ENCODE results near the gene PARD3B. TPM values are rescaled to one million over a fixed set of nuclear protein-coding genes. Genes with fewer than 3 reads are reported as not detected.

PARD3B gene
- total and polyA plus RNA-seq, 2 experiments from 2014 or later = 4.3 to 8.5 TPM

- DNase-seq (ENCODE audit: low read depth in 1 of 2, low spot score in 1 of 2) = no peak
- no peaks in the 10 kb centered on the region for H3K36me3 ChIP-seq
- peaks cover 23% of the 10 kb centered on the region for H3K4me1 ChIP-seq (ENCODE audit: low read depth)
Measured at GRCh38 chr2:205054789-205055188, 509.5 kb downstream of the PARD3B start.

GRCh38 chr2:205055251-205055650 is 510.0 kb downstream of the PARD3B start:
- no peak for DNase-seq (ENCODE audit: low read depth in 1 of 2, low spot score in 1 of 2)
- peaks cover 23% of the 10 kb centered on the region for H3K4me1 ChIP-seq (ENCODE audit: low read depth)
- H3K36me3 ChIP-seq = no peaks in the 10 kb centered on the region
- H3K4me3 ChIP-seq = no peak overlapping the region
- H3K27me3 ChIP-seq = no peaks in the 10 kb centered on the region
- no peaks in the 10 kb centered on the region for H3K9me3 ChIP-seq (ENCODE audit: low read depth)
- H3K27ac ChIP-seq = no peak overlapping the region
- TF ChIP-seq CTCF (IDR thresholded peaks at IDR 0.05; ENCODE audit: low read depth, low read length) = no peak

More at GRCh38 chr2:205054789-205055188, 509.5 kb downstream of the PARD3B start:
- H3K9me3 ChIP-seq (ENCODE audit: low read depth) = no peaks in the 10 kb centered on the region
- H3K27ac ChIP-seq = no peak overlapping the region
- no peak overlapping the region for H3K4me3 ChIP-seq
- TF ChIP-seq CTCF (IDR thresholded peaks at IDR 0.05; ENCODE audit: low read depth, low read length) = no peak
- no peaks in the 10 kb centered on the region for H3K27me3 ChIP-seq

GRCh38 chr2:205056151-205056561 is 510.9 kb downstream of the PARD3B start:
- no peak for TF ChIP-seq CTCF (IDR thresholded peaks at IDR 0.05; ENCODE audit: low read depth, low read length)
- Histone ChIP-seq H3K27ac (no peak overlapping the region), H3K27me3 (no peaks in the 10 kb centered on the region), H3K36me3 (no peaks in the 10 kb centered on the region), H3K4me3 (no peak overlapping the region), H3K4me1 (ENCODE audit: low read depth) (peaks cover 23% of the 10 kb centered on the region), H3K9me3 (ENCODE audit: low read depth) (no peaks in the 10 kb centered on the region)
- no peak for DNase-seq (ENCODE audit: low read depth in 1 of 2, low spot score in 1 of 2)

- no peak for DNase-seq (ENCODE audit: low read depth in 1 of 2, low spot score in 1 of 2)
- TF ChIP-seq CTCF (IDR thresholded peaks at IDR 0.05; ENCODE audit: low read depth, low read length) = no peak
- H3K9me3 ChIP-seq (ENCODE audit: low read depth) = no peaks in the 10 kb centered on the region
- no peak overlapping the region for H3K27ac ChIP-seq
- no peaks in the 10 kb centered on the region for H3K36me3 ChIP-seq
- H3K4me3 ChIP-seq = no peak overlapping the region
- H3K4me1 ChIP-seq (ENCODE audit: low read depth) = peaks cover 23% of the 10 kb centered on the region
- no peaks in the 10 kb centered on the region for H3K27me3 ChIP-seq
Measured at GRCh38 chr2:205058409-205058808, 513.1 kb downstream of the PARD3B start.

- DNase-seq (ENCODE audit: low read depth in 1 of 2, low spot score in 1 of 2) = peak in 1 of 2 donors; percentile 4
- no peaks in the 10 kb centered on the region for H3K36me3 ChIP-seq
- H3K27me3 ChIP-seq = no peaks in the 10 kb centered on the region
- no peak for TF ChIP-seq CTCF (IDR thresholded peaks at IDR 0.05; ENCODE audit: low read depth, low read length)
- no peaks in the 10 kb centered on the region for H3K9me3 ChIP-seq (ENCODE audit: low read depth)
- H3K4me3 ChIP-seq = no peak overlapping the region
- H3K27ac ChIP-seq = no peak overlapping the region
- H3K4me1 ChIP-seq (ENCODE audit: low read depth) = peaks cover 10% of the 10 kb centered on the region
Measured at GRCh38 chr2:205060269-205060668, 515.0 kb downstream of the PARD3B start.

- H3K27ac ChIP-seq = peak overlapping the region; percentile 58
- H3K36me3 ChIP-seq = no peaks in the 10 kb centered on the region
- DNase-seq (ENCODE audit: low read depth in 1 of 2, low spot score in 1 of 2) = peak in 1 of 2 donors; percentile 28
- no peak for TF ChIP-seq CTCF (IDR thresholded peaks at IDR 0.05; ENCODE audit: low read depth, low read length)
- H3K4me1 ChIP-seq (ENCODE audit: low read depth) = peaks cover 16% of the 10 kb centered on the region
- H3K4me3 ChIP-seq = no peak overlapping the region
- no peaks in the 10 kb centered on the region for H3K27me3 ChIP-seq
- H3K9me3 ChIP-seq (ENCODE audit: low read depth) = no peaks in the 10 kb centered on the region
Measured at GRCh38 chr2:205066081-205066480, 520.8 kb downstream of the PARD3B start.
